Naive B cell (primary cell): ENCODE results near the gene ABHD15. TPM values are rescaled to one million over a fixed set of nuclear protein-coding genes. Genes with fewer than 3 reads are reported as not detected.

Experiments
- ATAC-seq, 2 donors: fragments of 150-1000 bp; cut with Tn5 transposase; 2 replicates each; pipeline ENCODE4 v1.10.0; 2021; ENCODE audit warnings: low read depth in 2 of 2, mild to moderate bottlenecking in 2 of 2, moderate library complexity in 2 of 2
- DNase-seq: peaks from one replicate; pipeline ENCODE4 v3.0.0; 2022
- H3K27ac Mint-ChIP-seq, 6 donors: one replicate each; pipeline ENCODE4 v1.8.0; 2020 to 2022; ENCODE audit warnings: mild to moderate bottlenecking in 6 of 6, mixed read lengths in 6 of 6, moderate library complexity in 5 of 6, inconsistent platforms in 2 of 6
- H3K27me3 Mint-ChIP-seq, 3 donors: one replicate each; pipeline ENCODE4 v1.8.0; 2021 to 2022; ENCODE audit warnings: mixed read lengths in 3 of 3, mild to moderate bottlenecking in 1 of 3
- H3K36me3 Mint-ChIP-seq, 2 donors: one replicate each; pipeline ENCODE4 v1.8.0; 2020 to 2022; ENCODE audit warnings: mixed read lengths in 2 of 2, inconsistent platforms in 1 of 2, mild to moderate bottlenecking in 1 of 2
- H3K4me1 Mint-ChIP-seq, 3 donors: one replicate each; pipeline ENCODE4 v1.8.0; 2020 to 2022; ENCODE audit warnings: mixed read lengths in 3 of 3, inconsistent platforms in 1 of 3, mild to moderate bottlenecking in 1 of 3, moderate library complexity in 1 of 3
- H3K4me3 Mint-ChIP-seq, 8 donors: one replicate each; pipeline ENCODE4 v1.8.0; 2020 to 2022; ENCODE audit warnings: mild to moderate bottlenecking in 8 of 8, mixed read lengths in 8 of 8, moderate library complexity in 8 of 8, inconsistent platforms in 2 of 8
- H3K9me3 Mint-ChIP-seq, 7 donors: one replicate each; pipeline ENCODE4 v1.8.0; 2020 to 2022; ENCODE audit warnings: mixed read lengths in 7 of 7, mild to moderate bottlenecking in 5 of 7, inconsistent platforms in 2 of 7, moderate library complexity in 1 of 7
- polyA plus RNA-seq, 6 donors: library from polyadenylated mRNA; unstranded; fragments of 300-500 nt; fragmentation: Illumina TruSeq; gene quantifications; one replicate each; pipeline ENCODE4 v1.2.3, GENCODE V29; 2021; ENCODE audit warnings: low read depth in 6 of 6

Gene ABHD15
- polyA plus RNA-seq, 6 donors from 2014 or later, result 15.1 to 45.2 (median 20.3) TPM

DNA sequence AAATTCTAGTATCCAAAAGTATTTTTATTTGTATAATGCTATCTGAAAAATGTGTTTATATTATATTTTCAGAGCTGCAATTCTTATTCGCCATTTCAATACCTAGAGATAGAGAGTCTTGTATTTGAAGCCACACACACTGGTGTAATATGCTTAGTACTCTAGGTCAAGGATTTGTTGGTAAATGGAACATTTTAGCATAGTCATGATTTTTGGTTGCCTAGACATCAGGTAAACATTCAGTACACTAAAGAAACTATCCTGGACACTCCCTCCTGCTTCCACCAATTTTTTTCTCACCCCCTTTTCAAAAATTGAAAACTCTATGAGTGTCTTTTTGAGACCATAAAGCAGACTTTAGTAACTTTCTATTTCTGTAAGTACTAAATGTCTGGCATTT, 20.8 kb downstream of the ABHD15 start:
- H3K27ac Mint-ChIP-seq, result no peak overlapping the region
- no peak for DNase-seq
- peaks cover 0 to 16% of the 10 kb centered on the region in 2 donors for H3K36me3 Mint-ChIP-seq
- ATAC-seq, result no peak
- no peaks in the 10 kb centered on the region for H3K4me1 Mint-ChIP-seq
- no peak overlapping the region for H3K4me3 Mint-ChIP-seq
- no peaks in the 10 kb centered on the region for H3K9me3 Mint-ChIP-seq
- H3K27me3 Mint-ChIP-seq, result no peaks in the 10 kb centered on the region

DNA sequence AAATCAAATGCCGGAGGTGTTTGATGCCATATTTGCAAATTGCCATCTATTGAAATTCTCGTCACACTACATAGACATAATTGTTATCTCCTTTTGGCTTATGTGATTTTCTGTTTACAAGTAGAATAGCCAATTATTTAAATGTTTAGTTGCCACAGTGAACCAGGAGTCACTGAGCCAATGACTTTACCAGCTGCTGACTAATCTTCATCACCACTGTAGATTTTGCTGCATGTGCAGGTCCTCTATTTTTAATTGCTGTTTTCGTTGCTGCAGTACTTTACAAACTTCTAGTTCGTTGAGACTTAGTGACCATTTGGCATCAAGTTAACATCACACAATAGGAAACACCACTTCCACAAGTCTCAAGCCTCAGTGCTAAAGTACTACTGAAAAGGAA, 22.8 kb downstream of the ABHD15 start:
- H3K36me3 Mint-ChIP-seq, result peaks cover 0 to 16% of the 10 kb centered on the region in 2 donors

DNA sequence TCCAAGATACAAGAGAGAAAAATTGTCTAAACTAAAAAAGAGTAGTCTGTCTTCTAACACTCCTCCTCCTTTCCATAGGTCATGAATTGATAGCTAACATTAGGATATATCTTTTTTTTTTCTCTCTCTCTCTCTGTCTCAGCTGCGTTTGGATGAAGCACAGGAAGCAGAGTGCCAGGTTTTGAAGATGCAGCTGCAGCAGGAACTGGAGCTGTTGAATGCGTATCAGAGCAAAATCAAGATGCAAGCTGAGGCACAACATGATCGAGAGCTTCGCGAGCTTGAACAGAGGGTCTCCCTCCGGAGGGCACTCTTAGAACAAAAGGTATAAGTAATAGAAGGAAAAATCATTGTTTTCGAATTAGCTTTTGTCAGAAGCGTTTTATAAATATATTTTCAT, 32.9 kb downstream of the ABHD15 start:
- no peak for DNase-seq
- H3K9me3 Mint-ChIP-seq, result no peaks in the 10 kb centered on the region
- H3K36me3 Mint-ChIP-seq, result peaks cover 8 to 9% of the 10 kb centered on the region in 2 donors
- H3K4me3 Mint-ChIP-seq, result no peak overlapping the region
- no peak for ATAC-seq
- H3K27ac Mint-ChIP-seq, result no peak overlapping the region
- peaks cover 0 to 3% (median 0%) of the 10 kb centered on the region in 3 donors for H3K4me1 Mint-ChIP-seq
- no peaks in the 10 kb centered on the region for H3K27me3 Mint-ChIP-seq

More for the DNA sequence above, 22.8 kb downstream of the ABHD15 start:
- no peak for DNase-seq
- H3K27ac Mint-ChIP-seq, result peak overlapping the region in 1 of 6 donors; percentile 4
- H3K27me3 Mint-ChIP-seq, result no peaks in the 10 kb centered on the region
- no peaks in the 10 kb centered on the region for H3K4me1 Mint-ChIP-seq
- ATAC-seq, result no peak
- H3K9me3 Mint-ChIP-seq, result no peaks in the 10 kb centered on the region
- no peak overlapping the region for H3K4me3 Mint-ChIP-seq

DNA sequence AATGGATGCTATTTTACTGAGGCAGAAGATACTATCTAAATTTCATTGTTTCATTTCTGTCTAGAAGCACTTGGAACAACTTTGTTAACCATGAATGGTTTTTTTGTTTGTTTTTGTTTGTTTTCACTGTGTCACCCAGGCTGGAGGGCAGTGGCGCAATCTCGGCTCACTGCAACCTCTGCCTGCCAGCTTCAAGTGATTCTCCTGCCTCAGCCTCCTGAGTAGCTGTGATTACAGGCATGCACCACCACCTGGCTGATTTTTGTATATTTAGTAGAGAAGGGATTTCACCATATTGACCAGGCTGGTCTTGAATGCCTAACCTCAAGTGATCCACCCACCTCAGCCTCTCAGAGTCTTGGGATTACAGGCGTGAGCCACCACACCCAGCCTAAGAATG, 40.5 kb downstream of the ABHD15 start:
- Mint-ChIP-seq H3K4me1 (no peaks in the 10 kb centered on the region), H3K36me3 (peaks cover 0 to 8% of the 10 kb centered on the region in 2 donors), H3K9me3 (no peaks in the 10 kb centered on the region), H3K27me3 (no peaks in the 10 kb centered on the region), H3K4me3 (no peak overlapping the region), H3K27ac (no peak overlapping the region)
- ATAC-seq (no peak), DNase-seq (no peak)

DNA sequence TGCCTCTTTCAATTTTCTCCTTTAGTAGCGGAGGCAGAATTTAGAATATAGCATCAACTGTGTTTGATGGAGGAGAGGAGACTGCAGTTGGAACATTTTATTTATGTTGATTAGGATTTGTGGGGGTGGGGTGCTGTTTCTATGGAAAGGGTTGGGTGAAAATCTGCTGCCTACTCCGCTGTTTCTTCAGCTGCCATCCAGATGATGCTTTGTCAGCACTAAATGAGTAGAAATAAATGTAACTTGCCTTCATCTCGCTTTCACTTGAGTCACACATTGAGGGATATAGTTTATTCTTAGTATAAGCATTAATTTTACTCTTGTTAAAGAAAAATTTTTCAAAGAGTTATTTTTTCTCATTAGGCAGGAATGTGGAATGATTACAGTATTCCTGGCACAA, 42.1 kb downstream of the ABHD15 start:
- H3K27me3 Mint-ChIP-seq, result no peaks in the 10 kb centered on the region
- DNase-seq, result no peak
- H3K4me1 Mint-ChIP-seq, result no peaks in the 10 kb centered on the region
- no peaks in the 10 kb centered on the region for H3K36me3 Mint-ChIP-seq
- ATAC-seq, result no peak
- H3K27ac Mint-ChIP-seq, result peak overlapping the region in 2 of 6 donors; percentile 30 to 44
- H3K9me3 Mint-ChIP-seq, result no peaks in the 10 kb centered on the region
- no peak overlapping the region for H3K4me3 Mint-ChIP-seq

DNA sequence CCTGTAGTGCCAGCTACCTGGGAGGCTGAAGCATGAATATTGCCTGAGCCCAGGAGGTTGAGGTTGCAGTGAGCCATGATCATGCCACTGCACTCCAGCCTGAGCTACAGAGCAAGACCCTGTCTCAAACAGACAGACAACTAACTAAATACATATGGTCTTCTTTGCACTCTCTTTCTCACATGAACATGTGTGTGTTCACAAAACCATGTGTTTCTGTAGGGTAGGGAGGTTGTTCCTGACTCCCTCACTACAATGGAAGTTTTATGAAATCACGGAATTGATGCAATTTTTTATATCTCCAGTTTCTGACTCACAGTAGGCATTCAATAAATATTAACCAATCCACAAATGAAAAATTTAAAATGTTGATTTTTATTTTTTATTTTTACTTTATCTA, 48.5 kb downstream of the ABHD15 start:
- no peaks in the 10 kb centered on the region for H3K9me3 Mint-ChIP-seq
- H3K27ac Mint-ChIP-seq, result peak overlapping the region in 2 of 6 donors; percentile 37 to 61
- H3K36me3 Mint-ChIP-seq, result peaks cover 5 to 8% of the 10 kb centered on the region in 2 donors

DNA sequence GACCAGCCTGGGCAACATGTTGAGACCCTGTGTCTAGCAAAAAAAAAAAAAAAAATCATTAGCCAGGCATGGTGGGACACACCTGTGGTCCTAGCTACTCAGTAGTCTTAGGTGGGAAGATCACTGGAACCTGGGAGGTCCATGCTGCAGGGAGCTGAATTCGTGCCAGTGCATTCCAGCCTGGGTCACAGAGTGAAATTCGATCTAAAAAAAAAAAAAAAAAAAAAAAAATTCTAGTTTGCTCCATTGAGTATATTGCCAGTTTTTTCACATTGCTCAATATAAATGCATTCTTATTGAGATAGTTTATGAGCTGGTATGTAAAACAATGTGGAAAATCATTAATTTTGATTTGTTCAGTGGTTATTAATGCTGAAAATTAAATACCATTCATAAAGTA, 52.0 kb downstream of the ABHD15 start:
- Mint-ChIP-seq H3K4me3 (no peak overlapping the region), H3K27me3 (no peaks in the 10 kb centered on the region), H3K27ac (no peak overlapping the region), H3K9me3 (no peaks in the 10 kb centered on the region), H3K36me3 (peaks cover 8 to 10% of the 10 kb centered on the region in 2 donors), H3K4me1 (no peaks in the 10 kb centered on the region)
- no peak for ATAC-seq
- DNase-seq, result no peak

More for the DNA sequence above, 48.5 kb downstream of the ABHD15 start:
- no peaks in the 10 kb centered on the region for H3K4me1 Mint-ChIP-seq
- DNase-seq, result no peak
- H3K27me3 Mint-ChIP-seq, result no peaks in the 10 kb centered on the region
- ATAC-seq, result no peak
- H3K4me3 Mint-ChIP-seq, result no peak overlapping the region

DNA sequence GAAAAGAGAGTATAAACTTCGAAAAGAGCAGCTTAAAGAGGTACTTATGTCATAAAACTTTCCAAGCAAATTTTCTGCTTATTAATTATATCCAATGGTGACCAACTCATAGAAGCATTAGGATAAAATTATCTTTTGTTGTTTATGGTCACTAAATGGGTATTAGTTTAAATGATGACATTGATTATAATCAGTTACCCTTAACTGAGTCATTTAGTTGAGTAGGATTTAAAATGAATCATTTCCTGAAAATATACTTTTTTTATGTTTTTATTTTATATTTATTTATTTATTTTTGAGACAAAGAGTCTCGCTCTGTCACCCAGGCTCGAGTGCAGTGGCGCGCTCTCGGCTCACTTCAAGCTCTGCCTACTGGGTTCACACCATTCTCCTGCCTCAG, 55.9 kb downstream of the ABHD15 start:
- ATAC-seq (no peak), DNase-seq (no peak)
- no peak overlapping the region for H3K4me3 Mint-ChIP-seq
- H3K9me3 Mint-ChIP-seq, result no peaks in the 10 kb centered on the region
- no peaks in the 10 kb centered on the region for H3K27me3 Mint-ChIP-seq
- H3K27ac Mint-ChIP-seq, result no peak overlapping the region
- H3K4me1 Mint-ChIP-seq, result no peaks in the 10 kb centered on the region
- H3K36me3 Mint-ChIP-seq, result peaks cover 0 to 15% of the 10 kb centered on the region in 2 donors

Other genes with a start within 250 kb of the ABHD15 start
- 1 to 10 TPM in 5 of 6 donors, under 1 TPM in 1; 0.06 to 6.9 (median 3.8) TPM for gene TAOK1, start 176.7 kb downstream of the ABHD15 start, polyA plus RNA-seq
- 10 to 100 TPM; 28.1 to 41.5 (median 38.4) TPM for gene TP53I13, start 1.7 kb upstream of the ABHD15 start, polyA plus RNA-seq
- gene GIT1, start 22.6 kb upstream of the ABHD15 start, polyA plus RNA-seq, result 10 to 100 TPM in 1 of 6 donors, 1 to 10 TPM in 5; 1.6 to 12.9 (median 4.4) TPM
- not detected for gene ANKRD13B, start 26.1 kb upstream of the ABHD15 start, polyA plus RNA-seq
- under 1 TPM in 2 of 6 donors, not detected in 4; 0.12 to 0.13 TPM for gene CORO6, start 55.9 kb upstream of the ABHD15 start, polyA plus RNA-seq